Neuron (in vitro differentiated cells): ENCODE measurements around the gene YRDC.

ENCODE experiments used
- H2AFZ ChIP-seq: one replicate; pipeline ENCODE4 v1.6.1; 2013; ENCODE audit warnings: low read depth, mild to moderate bottlenecking, inconsistent platforms, low read length, moderate library complexity
- H3K27me3 ChIP-seq: one replicate; pipeline ENCODE4 v1.6.1; 2013; ENCODE audit warnings: low read length; ENCODE audit not compliant: insufficient read depth
- H3K36me3 ChIP-seq: one replicate; pipeline ENCODE4 v1.6.1; 2013; ENCODE audit warnings: low read length; ENCODE audit not compliant: insufficient read depth
- H3K4me1 ChIP-seq: one replicate; pipeline ENCODE4 v1.6.1; 2013; ENCODE audit warnings: low read length; ENCODE audit not compliant: insufficient read depth
- H3K4me3 ChIP-seq: 2 replicates; pipeline ENCODE4 v1.5.1; 2013; ENCODE audit warnings: mild to moderate bottlenecking, low read length, moderate library complexity
- H3K9me3 ChIP-seq: one replicate; pipeline ENCODE4 v1.6.1; 2013; ENCODE audit warnings: low read length

YRDC gene

GRCh38 chr1:37753473-37754321, 54.3 kb downstream of the YRDC start:
- H3K4me3 ChIP-seq, result peak overlapping the region; percentile 44
- H3K36me3 ChIP-seq, result no peaks in the 10 kb centered on the region
- no peaks in the 10 kb centered on the region for H3K4me1 ChIP-seq
- H3K27me3 ChIP-seq, result peaks cover 72% of the 10 kb centered on the region
- no peaks in the 10 kb centered on the region for H3K9me3 ChIP-seq
- H2AFZ ChIP-seq, result no peak overlapping the region
